HG03342 (cell line): Measurements from ENCODE around the gene GRIP1.

Experiments used
- ATAC-seq: cut with Tn5 transposase; IDR thresholded peaks from one replicate; pipeline ENCODE4 v1.9.1; 2021; ENCODE audit warnings: mild to moderate bottlenecking, moderate library complexity; ENCODE audit not compliant: unreplicated experiment

Gene GRIP1

GRCh38 chr12:66678338-66679275, at the start of gene GRIP1:
Gene GRIP1 (minus strand): TSS chr12:66679076. CDS start chr12:66678904, 172 bp downstream.
- ATAC-seq = no peak

- no peak for ATAC-seq
Measured at GRCh38 chr12:66726556-66726955, 47.7 kb upstream of the GRIP1 start.

GRCh38 chr12:66725031-66725430, 46.2 kb upstream of the GRIP1 start:
- no peak for ATAC-seq

- ATAC-seq = no peak
Measured at GRCh38 chr12:66724616-66725015, 45.7 kb upstream of the GRIP1 start.

GRCh38 chr12:66724026-66724425, 45.1 kb upstream of the GRIP1 start:
- no peak for ATAC-seq

GRCh38 chr12:66719862-66720261, 41.0 kb upstream of the GRIP1 start:
- no peak for ATAC-seq

- ATAC-seq = no peak
Measured at GRCh38 chr12:66717036-66717673, 38.3 kb upstream of the GRIP1 start.

GRCh38 chr12:66716522-66716921, 37.6 kb upstream of the GRIP1 start:
- ATAC-seq = no peak

GRCh38 chr12:66714709-66715108, 35.8 kb upstream of the GRIP1 start:
- no peak for ATAC-seq

GRCh38 chr12:66713984-66714383, 35.1 kb upstream of the GRIP1 start:
- ATAC-seq = no peak

GRCh38 chr12:66709893-66710292, 31.0 kb upstream of the GRIP1 start:
- ATAC-seq = no peak

GRCh38 chr12:66709457-66709773, 30.5 kb upstream of the GRIP1 start:
- ATAC-seq = no peak

GRCh38 chr12:66708704-66709456, 30.0 kb upstream of the GRIP1 start:
- ATAC-seq = no peak

- no peak for ATAC-seq
Measured at GRCh38 chr12:66707002-66707697, 28.3 kb upstream of the GRIP1 start.

- ATAC-seq = no peak
Measured at GRCh38 chr12:66699738-66700482, 21.0 kb upstream of the GRIP1 start.

GRCh38 chr12:66698558-66698957, 19.7 kb upstream of the GRIP1 start:
- no peak for ATAC-seq

- no peak for ATAC-seq
Measured at GRCh38 chr12:66697404-66697803, 18.5 kb upstream of the GRIP1 start.

GRCh38 chr12:66694666-66695613, 16.1 kb upstream of the GRIP1 start:
- ATAC-seq = no peak

- ATAC-seq = peak; percentile 82
Measured at GRCh38 chr12:66693901-66694513, 15.1 kb upstream of the GRIP1 start.
